Fibroblast of skin of right quadriceps (primary cell): ENCODE measurements around the gene KPNB1.

ENCODE experiments used
- DNase-seq: peaks from one replicate; pipeline ENCODE4 v3.0.0-alpha.2; 2013

The KPNB1 gene

DNA sequence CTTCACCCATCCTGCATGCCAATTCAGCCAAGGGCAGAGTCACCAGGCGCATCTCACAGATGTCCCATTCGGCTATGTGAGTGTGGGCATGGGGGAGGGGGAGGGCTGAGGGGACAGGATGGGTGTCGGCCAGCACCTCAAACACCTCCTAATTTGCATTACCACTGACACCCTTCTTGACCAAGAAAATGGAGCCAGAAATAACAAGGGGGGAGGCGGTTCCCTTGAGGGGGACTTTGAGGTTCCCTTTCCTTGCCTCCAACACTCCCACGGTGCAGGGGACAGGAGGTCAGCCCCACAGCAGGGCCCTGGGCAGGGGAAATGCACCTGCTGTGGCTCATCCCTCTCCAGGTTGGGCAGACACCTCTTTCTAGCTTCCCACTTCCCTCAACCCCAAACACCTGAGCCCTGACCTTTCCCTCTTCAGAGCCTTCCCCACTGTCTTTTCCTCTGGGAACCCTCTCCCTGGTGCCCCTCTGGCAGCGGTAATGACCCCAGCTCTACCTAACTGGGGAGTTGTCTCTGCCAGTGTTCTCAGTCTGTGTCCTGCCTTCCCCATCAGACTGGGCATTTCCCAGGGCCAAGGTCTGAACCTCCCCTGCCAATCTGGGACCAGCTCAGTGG lies 65.2 kb downstream of the KPNB1 start:
- DNase-seq, result no peak

DNA sequence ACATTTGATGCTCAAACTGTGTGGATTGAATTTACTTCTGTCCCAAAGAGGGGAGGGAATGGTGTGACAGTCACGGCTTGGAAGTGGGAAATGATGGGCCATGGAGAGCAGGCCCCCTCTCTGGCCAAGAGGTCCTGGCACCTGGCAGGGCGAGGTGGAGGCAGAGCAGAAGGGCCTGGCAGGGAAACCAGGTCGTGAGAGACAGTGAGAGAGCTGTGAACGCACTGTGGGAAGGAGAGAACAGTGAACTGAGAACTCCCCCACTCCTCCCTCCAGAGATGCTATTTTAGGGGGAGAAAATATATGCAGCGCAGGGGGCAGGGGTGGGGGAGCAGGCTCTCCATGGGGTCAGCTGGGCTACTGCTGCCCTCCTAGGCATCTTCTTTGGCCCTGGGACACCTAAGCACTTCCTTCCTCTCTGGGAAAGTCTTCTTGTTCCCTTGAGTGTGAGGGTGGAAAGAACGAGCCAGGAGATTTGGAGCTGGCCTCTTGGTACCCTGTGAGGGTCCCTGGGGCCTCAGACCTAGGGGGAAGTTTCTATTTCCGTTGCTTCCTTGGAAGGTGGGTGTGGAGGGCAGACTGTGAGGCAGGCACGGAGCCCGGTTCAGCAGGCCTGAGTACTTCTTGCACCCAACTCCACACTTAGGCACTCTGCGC lies 66.1 kb downstream of the KPNB1 start:
- no peak for DNase-seq

DNA sequence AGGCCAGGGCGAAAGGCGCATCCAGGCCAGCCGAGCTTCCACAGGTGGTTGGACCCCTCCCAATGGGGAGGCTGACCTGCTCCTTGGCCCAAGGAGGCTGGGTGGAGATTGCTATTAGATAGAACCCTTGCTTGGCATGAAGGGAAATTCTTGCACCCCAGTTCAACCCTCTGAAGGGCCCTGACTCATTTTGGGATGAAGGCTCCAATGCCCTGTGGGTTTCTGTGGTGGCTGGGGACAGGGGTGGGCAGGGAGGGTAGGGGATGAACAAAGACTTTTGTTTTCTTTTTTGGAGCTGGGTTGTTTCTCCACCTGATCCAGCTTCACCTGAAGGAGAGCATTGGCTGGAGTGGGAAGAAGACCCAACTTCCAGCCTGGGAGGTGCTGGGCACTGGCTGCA lies 66.7 kb downstream of the KPNB1 start:
- DNase-seq, result no peak

DNA sequence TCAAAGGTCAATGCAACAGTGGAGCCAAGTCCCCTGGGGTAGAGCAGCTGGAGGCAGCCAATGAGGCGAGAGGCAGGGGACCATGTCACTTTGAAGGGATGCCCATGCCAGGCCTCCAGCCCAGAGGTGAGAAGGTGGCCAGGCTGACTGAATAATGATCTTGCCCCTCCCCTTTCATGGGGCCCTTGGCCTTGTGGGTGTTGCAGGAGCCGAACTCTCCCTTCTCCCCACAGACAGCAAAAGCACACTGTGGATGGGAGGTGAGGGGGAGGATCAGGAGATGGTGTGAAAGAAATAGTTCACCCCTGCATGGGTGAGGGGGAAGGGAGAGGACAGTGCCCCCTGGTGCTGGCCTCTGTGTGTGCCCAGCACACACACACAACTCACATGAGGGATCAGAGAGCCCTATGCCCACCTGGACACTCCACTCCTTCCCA lies 67.6 kb downstream of the KPNB1 start:
- no peak for DNase-seq

DNA sequence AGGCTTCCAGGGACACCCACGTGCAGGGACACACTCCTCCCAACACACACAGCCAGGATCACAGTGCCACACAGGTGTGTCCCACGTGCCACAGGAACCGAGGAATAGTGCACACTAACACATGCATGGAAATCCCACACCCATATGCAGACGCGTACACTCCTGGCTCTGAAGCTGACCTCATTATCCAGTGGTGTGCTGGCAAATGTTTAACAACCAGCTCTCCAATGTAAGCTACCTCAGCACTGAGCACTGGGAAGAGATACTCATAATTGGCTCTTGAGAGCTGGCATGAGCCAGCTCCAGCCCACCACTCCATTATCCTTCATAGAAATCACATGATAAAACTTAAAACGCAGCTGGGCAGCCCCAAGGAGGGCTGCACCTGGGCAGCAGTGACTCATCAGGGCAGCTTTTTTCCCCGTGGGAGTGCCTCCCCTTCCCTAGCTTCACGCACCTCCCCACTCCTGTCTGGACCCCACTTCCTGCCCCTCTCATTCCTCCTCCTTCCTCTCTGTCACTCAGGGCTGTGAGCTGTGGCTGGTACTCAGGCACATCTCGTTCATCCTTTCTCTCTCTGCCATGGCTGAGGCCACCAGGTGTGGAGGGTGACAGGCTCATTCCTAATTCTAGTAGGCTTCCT lies 68.4 kb downstream of the KPNB1 start:
- DNase-seq, result no peak

DNA sequence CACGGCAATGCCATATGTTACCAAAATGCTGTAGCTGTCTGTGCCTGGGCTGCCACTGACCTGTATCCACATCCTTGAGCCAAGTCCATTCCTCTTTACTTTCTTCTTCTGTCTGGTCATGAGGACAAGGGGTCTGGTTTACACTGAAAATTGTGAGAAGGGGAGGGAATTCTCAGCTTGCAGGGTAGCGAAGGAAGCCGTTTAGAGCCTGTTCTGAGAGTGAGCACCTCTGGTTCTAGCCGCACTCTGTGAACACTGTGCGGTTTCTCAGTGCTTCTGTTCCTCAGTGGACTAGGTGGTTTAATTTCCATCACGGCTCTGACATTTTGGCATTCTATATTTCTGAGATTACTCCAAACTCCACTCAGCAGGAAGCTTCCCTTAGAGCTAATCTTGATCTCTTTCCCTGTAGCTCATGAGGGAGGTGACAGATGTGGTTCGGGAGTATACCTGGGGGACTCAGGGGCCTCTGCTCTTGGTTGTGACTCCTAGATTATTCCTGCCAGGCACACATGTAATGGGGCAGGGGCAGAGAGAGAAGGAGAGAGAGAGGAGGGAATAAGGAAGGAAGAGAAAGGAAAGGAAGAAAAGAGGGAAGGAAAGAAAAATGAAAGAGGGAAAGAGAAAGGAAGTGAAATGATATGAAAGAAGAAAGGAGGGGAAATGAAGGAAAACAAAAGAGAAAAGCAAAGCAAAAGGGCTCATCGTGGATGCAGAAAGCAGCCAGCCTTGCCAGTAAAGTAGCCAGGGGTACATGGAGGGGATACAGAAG lies 69.1 kb downstream of the KPNB1 start:
- DNase-seq, result no peak

DNA sequence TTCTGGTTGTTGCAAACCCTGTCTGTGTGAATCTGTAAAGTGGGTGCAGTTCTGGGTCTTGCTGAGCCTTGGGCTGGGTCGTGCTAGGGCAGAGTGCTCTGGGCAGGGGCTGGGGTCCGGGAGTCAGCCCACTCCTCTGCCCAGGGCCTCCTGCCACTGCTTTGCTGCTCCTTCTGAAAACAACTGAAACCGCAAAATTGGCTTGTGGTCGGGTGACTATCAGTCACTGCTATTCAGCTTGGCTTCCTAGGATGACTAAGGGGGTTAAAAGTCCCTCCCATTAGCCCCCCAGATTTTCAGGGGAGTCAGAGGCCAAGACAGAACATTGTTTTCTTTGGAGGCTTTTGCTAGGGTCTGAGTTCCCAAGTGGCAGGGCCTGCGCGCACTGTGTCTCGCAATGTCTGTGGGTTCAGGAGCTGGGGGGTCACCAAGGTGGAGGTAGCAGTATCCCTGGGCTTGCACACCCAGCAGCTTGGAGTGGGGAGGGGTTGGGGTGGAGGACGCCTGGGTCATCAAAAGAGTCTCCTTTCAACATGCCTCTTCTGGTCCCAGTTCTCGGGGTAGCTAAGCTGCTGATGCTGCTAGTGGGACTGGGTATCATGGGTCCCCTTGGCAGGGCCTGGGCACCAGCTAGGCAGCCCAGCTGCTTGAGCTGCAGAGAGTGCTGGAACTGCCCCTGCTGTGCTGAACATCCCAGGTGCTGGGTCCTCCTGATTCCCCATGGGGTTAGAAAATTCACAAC lies 69.9 kb downstream of the KPNB1 start:
- peak; percentile 84 for DNase-seq

DNA sequence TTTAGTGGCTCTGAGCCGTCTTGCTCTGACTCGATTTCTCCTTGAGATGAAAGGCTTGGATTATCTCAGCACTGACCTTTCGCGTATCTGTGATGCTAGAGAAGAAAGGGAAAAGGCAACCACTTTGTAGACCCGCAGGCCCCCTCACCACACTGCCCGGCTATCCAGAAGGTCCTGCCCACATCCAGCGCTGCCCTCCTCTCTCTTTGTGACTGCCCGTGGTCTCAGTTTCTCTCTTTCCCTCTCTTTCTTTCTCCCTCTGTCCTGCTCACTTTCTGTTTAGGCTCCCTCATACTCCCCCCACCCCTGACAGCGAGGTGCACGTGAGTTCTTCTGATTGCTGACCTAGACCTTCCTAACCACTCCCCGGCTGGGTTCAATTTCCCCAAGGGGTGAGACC lies 70.5 kb downstream of the KPNB1 start:
- no peak for DNase-seq

DNA sequence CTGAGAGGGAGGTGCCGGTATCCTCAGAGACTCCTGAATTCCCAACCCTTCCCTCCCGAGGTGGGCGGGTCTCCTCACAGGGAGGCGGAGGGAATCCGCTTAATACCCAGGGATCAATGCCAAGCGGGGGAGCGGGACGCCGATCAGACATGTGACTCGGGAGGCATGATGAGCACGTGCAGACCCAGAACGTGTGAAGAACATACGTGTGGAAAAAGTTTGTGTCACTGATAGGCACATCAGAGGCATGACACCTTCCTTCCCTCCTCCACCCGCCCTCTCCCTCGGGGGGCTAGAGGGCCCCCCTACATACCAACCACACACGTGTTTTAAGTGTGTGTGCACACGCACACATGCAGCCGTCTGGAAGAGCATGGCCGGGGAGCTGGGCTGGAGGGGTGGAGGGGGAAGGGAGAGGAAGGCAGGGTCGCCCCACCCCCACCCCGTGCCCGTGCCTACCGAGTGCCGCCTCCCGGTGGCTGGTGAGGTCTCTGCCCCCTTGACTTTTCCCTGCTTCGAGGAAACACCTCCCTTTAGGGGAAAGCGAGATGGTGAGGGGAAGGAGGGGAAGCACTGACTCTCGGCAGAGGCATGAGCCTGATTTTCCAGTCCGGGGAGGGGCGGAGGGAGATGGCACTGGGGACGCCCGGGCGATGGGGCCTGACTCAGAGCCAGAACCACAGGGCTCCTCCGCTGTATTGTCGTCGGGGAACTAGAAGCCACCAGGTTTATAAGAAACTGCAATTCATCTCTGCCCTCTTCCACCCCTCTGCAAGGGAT lies 71.2 kb downstream of the KPNB1 start:
- DNase-seq, result peak; percentile 48

DNA sequence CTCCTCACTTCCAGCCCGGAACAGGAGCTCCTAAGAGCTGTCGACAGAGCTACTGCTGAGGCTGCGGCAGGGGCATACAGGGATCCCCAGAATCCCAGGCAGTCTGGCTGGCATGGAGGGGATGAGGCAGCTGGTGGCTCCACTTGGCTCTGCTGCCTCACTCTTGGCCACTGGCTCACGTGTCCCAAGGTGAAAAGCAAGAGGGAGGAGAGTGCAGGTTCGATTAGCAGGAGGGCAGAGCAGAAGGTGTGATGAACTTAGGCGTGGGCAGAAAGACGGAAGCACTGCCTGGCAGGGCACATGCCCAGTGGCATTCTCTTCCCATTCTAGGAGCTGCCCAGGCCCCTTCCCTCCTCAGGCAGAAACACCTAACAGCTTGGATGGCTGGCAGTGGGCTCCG lies 72.0 kb downstream of the KPNB1 start:
- no peak for DNase-seq

DNA sequence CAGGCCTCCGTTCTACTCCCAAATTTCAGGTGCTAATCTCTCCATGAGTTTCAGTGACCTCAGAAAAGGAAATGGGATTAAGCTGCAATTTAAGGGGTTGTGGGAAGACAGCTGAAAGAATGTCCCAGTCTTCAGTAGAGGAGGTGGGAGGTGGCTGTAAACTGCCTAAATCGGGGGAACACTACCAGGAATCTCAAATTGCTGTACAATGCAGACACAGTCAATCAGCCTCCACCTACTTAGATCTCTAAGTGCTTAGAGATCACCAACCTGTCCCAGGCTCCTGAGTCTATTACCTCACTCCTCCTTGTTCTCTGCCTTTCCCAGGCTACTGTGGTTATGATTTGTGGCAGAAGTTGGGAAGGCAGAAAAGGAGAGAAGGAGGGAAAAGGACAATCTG lies 75.0 kb downstream of the KPNB1 start:
- DNase-seq, result no peak

DNA sequence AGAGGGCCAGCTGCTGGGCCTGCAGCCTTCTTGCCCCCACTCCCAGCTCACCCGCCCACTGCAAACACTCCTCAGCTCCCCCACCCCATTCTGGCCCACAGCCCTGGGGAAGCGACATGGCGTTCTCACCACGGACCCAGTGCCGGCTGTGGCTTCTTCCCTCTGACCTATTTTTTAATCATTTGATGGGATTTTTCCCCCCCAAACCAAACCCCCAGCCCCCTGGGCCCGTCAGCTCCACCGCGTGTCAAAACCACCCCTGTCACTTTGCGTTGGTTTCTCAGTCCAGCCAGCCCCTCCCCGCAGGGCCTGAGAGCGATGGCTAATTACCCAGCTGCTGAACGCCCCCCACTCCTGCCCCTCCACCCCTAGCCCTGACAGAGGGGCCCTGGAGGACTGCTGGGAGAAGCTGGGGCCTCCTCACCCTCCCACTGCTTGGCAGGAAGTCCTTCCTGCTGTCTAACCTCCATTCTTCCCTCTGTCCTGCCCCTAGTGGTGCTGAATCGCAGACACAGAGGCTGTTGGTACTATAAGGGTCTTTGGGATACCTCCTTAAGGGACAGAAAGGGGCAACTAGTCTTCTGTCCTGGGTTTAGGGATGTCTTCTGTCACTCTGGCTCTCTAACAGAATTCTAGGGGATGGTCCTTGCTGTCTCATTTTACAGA lies 75.9 kb downstream of the KPNB1 start:
- DNase-seq, result no peak

DNA sequence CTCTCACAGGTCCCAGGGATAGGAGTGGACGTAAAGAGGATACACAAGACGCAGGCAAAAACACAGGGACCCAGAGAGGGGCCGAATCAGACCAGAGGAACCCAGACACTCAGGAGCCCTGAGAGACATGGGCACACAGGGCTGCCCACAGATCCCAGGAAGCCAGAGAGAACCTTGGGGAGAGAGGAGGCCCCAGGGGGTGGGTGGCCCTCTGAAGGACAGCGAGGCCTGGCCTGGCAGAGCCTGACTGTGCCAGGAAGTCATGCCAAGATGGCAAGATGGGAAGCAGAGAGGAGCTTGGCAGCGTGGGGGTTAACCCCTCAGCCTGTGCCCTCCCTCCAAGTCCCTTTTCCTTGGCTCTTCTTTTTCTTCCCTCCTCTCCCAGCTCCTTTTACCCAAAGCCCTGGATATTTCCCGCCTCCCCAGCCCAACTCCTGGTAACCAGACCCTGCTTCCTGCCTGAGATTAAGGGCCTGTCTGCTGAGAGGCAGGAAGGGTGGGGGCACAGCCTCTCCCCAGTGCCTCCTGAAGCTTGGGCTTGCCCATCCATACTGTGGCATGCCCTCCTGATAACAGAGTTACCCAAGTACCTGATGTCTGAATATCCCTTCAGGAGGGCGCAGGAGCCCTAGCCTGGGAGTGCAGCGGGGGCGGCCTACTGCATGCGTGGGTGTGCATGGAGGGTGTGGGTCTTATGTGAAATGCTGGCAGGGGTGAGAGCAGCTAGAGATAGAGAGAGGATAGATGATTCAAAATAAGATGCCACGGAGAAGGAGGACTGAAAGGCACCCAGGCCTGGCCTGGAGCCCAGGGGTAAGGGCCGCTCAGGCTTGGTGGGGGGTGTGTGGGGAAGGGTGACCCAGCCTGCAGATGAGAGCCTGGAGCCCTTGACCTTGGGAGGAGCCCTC lies 77.3 kb downstream of the KPNB1 start:
- no peak for DNase-seq

DNA sequence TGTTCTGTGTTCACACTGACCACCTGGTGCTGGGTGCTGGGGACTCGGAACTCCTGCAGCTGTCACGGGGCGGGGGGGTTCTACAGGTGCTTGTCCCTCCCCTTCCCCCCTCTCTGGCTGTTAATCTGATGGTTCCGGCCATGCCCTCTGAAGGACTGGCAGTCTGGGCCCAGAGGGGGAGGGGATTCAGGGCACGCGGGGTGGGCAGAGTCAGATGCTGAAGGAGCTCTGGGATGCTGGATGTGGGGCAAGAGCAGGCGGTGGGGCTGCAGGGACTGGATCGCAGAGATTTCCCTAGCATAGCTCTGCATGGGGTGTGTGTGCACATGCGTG lies 78.0 kb downstream of the KPNB1 start:
- no peak for DNase-seq

DNA sequence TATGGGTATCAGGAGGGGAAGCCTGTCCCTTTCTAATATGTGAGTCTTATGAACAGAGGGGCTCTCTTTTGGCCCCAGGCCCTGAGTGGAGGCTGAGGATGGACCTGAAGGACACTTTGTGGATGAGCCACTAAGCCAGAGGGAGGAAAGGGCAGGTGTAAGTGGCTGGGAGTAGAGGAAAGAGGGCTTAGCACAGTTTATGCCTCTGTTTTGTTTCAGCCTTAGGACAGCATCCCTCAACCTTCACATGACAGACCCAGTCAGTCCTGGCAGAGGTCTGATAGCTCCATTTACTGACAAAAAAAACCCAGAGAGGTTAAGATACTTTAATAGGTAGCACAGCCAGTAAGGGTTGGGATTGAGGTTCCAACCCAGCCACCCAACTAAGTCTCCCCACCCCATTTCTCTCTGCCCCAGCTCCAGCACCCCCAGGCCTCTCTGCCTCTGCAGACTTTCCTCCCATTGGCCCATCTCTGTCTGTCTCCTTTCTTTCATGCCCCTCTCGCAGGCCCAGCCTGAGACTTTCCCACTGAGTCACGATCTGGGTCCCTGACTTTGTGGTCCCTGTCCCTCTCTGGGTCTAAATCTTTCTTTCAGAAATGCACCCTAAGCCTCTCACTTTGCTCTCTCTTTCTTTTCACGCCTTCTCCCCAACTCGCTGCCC lies 78.6 kb downstream of the KPNB1 start:
- no peak for DNase-seq

DNA sequence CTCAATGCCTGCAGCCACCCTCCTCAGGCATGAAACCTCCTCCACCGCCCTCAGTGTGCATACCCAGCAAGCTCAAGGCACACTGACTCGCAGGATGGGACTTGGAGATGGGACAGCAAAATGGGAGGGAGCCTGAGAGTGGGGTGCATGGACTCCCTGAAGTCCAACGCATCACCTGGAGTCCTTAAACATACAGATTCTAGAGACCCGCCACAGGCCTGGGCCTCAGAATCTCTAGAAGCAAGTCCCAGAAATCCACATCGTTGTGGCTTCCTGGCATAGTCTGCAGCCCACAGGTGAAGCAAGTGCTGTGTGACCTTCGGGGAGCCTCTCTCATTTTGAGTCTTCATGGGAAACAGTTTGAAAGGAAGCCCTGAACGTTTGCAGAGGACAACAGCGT lies 79.8 kb downstream of the KPNB1 start:
- DNase-seq, result no peak

DNA sequence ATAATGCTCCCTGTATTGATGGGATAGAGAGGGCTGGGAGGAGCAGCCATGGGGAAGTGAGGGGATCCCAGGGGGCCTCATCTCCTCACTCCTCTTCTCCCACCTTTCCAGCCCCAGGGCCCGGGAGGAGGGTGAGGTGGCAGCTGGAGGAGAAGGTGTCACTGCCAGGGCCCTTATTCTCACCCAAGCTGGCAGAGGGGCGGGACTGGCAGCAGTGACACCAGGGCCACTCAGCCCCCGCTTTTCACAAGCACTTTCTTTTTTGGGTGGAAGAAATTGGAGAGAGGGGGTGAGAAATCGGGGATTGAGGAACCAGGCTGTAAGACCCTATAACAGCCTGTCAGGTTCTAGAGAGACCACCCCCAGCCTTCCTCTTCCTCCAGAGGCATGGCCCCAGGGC lies 81.0 kb downstream of the KPNB1 start:
- DNase-seq, result no peak

DNA sequence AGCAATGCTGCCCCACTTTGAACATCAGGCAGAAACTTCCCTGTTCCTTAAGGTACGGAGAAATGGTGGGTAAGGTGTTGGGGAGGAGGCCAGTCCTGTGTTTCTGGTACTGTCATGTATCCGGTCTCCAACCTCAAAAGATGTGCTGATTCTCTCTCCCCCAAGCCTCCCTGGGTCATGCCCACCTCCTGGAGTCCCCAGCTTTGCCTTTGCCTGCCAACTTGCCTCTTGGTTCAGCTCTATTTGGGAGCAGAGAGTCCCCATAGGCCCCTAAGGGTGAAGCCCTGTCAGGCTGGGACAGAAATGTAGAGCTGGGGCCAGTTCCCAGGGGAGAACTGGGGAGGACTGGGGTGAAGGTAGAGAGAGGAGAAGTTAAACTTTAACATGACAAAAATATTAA lies 81.7 kb downstream of the KPNB1 start:
- DNase-seq, result no peak

DNA sequence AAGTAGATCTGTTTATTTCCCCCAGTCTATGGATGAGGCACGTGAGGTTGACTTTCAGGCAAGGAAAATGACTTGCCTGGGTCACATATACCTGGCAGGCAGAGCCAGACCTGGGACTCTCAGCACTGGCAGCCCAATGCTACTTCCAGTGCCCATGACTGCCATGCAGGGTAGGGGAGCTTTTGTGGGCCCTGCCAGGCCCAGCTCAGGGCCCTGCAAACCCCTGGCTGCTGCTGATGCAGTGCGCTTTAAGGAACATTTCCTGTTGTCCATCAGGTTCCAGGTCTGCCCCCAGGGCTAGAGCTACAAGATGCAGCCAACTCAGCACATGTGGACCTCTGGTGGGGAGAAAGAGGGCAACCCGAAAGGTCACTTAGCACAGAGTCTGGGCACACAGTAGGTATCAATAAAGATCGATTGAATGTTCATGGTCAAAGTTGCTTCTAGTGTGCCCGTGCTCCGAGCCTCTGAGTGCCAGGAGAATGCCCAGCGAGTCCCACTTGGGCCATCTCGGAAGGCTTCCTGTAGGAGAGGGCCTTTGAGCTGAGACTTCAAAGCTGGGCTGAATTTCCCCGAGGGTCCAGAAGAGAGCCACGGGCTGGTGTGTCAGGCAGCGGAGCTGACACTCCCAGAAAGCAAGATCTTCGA lies 82.8 kb downstream of the KPNB1 start:
- DNase-seq, result no peak
